ENCODE results near the gene B3GNT8.

GRCh38 chr19:41392775-41393174, 34.4 kb downstream of the B3GNT8 start:
- TF ChIP-seq CTCF (conservative IDR thresholded peaks at IDR 0.05; ENCODE audit: low read length), result no peak
- TF ChIP-seq EZH2phosphoT487 (IDR thresholded peaks at IDR 0.05; ENCODE audit: borderline replicate concordance), result no peak
